OCI-LY3 (cell line): ENCODE data around the gene LRRC53.

ENCODE experiments used
- EZH2phosphoT487 ChIP-seq: fragments of 200-600 bp; shearing (Covaris generic); IDR thresholded peaks from 2 replicates; pipeline ENCODE4 v1.6.1; 2018; ENCODE audit warnings: antibody characterized with exemption, mixed run types, low read depth
- TF ChIP-seq, protein P1 (sequence below): fragments of 200-600, 300-600 bp; sonication (generic); IDR thresholded peaks from 2 replicates; pipeline ENCODE4 v1.5.1; 2014; ENCODE audit warnings: antibody characterized with exemption, low read length, low read depth

- TF ChIP-seq, protein P1, sequence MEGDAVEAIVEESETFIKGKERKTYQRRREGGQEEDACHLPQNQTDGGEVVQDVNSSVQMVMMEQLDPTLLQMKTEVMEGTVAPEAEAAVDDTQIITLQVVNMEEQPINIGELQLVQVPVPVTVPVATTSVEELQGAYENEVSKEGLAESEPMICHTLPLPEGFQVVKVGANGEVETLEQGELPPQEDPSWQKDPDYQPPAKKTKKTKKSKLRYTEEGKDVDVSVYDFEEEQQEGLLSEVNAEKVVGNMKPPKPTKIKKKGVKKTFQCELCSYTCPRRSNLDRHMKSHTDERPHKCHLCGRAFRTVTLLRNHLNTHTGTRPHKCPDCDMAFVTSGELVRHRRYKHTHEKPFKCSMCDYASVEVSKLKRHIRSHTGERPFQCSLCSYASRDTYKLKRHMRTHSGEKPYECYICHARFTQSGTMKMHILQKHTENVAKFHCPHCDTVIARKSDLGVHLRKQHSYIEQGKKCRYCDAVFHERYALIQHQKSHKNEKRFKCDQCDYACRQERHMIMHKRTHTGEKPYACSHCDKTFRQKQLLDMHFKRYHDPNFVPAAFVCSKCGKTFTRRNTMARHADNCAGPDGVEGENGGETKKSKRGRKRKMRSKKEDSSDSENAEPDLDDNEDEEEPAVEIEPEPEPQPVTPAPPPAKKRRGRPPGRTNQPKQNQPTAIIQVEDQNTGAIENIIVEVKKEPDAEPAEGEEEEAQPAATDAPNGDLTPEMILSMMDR, result no peak
- no peak for TF ChIP-seq EZH2phosphoT487
These were observed 33.4 kb upstream of the LRRC53 start for GRCh38 chr1:74545821-74546220.
